Tibial nerve (tissue), 4 donors: ENCODE data around the gene ASIC2. TPM values are rescaled to one million over a fixed set of nuclear protein-coding genes. Genes with fewer than 3 reads are reported as not detected.

Experiments
- DNase-seq, 2 donors: peaks; one replicate each; pipeline ENCODE4 v3.0.0-alpha.2; 2019; ENCODE audit warnings: low spot score in 2 of 2
- H3K27ac ChIP-seq, 4 donors: fragments of 200-600 bp; sonication (generic) in 3 of 4; one replicate each; pipeline ENCODE4 v1.5.1; 2017 to 2019; ENCODE audit warnings: mild to moderate bottlenecking in 1 of 4
- H3K27me3 ChIP-seq, 2 donors: fragments of 200-600 bp; sonication (generic) in 1 of 2; one replicate each; pipeline versions ENCODE4 v1.5.1 to v1.6.0; 2017 to 2019
- H3K36me3 ChIP-seq, 3 donors: fragments of 200-600 bp; sonication (generic); one replicate each; pipeline ENCODE4 v1.5.1; 2018 to 2019
- H3K4me1 ChIP-seq, 4 donors: fragments of 200-600 bp; sonication (generic) in 3 of 4; one replicate each; pipeline ENCODE4 v1.5.1; 2017 to 2019
- H3K4me3 ChIP-seq, 4 donors: fragments of 200-600 bp; sonication (generic) in 3 of 4; one replicate each; pipeline ENCODE4 v1.5.1; 2017 to 2019; ENCODE audit warnings: mild to moderate bottlenecking in 1 of 4, moderate library complexity in 1 of 4
- H3K9me3 ChIP-seq, 4 donors: fragments of 200-600 bp; sonication (generic) in 3 of 4; one replicate each; pipeline ENCODE4 v1.5.1; 2017 to 2019
- CTCF ChIP-seq, 5 experiments: fragments of 200-600 bp in 3 of 5; fragments of 450-650 bp in 2 of 5; sonication (generic) in 3 of 5; IDR thresholded peaks; one replicate each; pipeline ENCODE4 v1.5.1; 2016 to 2019; ENCODE audit warnings: antibody characterized with exemption in 5 of 5, mild to moderate bottlenecking in 3 of 5, moderate library complexity in 2 of 5
- EP300 ChIP-seq, 2 donors: sonication (generic); formaldehyde crosslinking; IDR thresholded peaks; one replicate each; pipeline ENCODE4 v1.6.1; 2017; ENCODE audit warnings: antibody characterized with exemption in 2 of 2, mild to moderate bottlenecking in 1 of 2
- POLR2A ChIP-seq, 2 donors: fragments of 450-650 bp; IDR thresholded peaks; one replicate each; pipeline ENCODE4 v1.6.1; 2017; ENCODE audit warnings: antibody characterized with exemption in 2 of 2, mild to moderate bottlenecking in 2 of 2, moderate library complexity in 2 of 2
- WGBS, 2 donors: methylation state at CpG; one replicate each; pipeline ENCODE4 v1.1.5; 2018; 5-methylcytosine and 5-hydroxymethylcytosine counted together
- total RNA-seq, 4 donors: library from RNA; depleted of rRNA; stranded (reverse); fragments of >200 nt; gene quantifications; one replicate each; pipeline ENCODE4 v1.1.0, GENCODE V29; 2016

Gene ASIC2
- total RNA-seq, 4 donors from 2014 or later: 0.21 to 1.5 (median 0.50) TPM

- 70 to 77% methylated on average over 6 of the region's 6 CpGs for WGBS, 2 donors
These were observed 52.7 kb downstream of the ASIC2 start for GRCh38 chr17:33240362-33240761.

GRCh38 chr17:33239702-33240101 is 53.4 kb downstream of the ASIC2 start:
- H3K4me1 ChIP-seq: peaks cover 0 to 9% (median 0%) of the 10 kb centered on the region in 4 donors
- 82% methylated on average over 1 of the region's 1 CpG for WGBS, 2 donors
- no peak overlapping the region for H3K4me3 ChIP-seq
- no peaks in the 10 kb centered on the region for H3K36me3 ChIP-seq
- no peaks in the 10 kb centered on the region for H3K9me3 ChIP-seq
- no peaks in the 10 kb centered on the region for H3K27me3 ChIP-seq
- H3K27ac ChIP-seq: no peak overlapping the region
- DNase-seq: no peak
- TF ChIP-seq POLR2A (IDR thresholded peaks at IDR 0.05) (no peak), CTCF (IDR thresholded peaks at IDR 0.05) (no peak), EP300 (IDR thresholded peaks at IDR 0.05) (no peak)

More at GRCh38 chr17:33240362-33240761, 52.7 kb downstream of the ASIC2 start:
- H3K4me1 ChIP-seq: peaks cover 0 to 3% (median 0%) of the 10 kb centered on the region in 4 donors
- H3K27me3 ChIP-seq: no peaks in the 10 kb centered on the region
- TF ChIP-seq POLR2A (IDR thresholded peaks at IDR 0.05): no peak
- H3K27ac ChIP-seq: no peak overlapping the region
- no peaks in the 10 kb centered on the region for H3K36me3 ChIP-seq
- H3K4me3 ChIP-seq: no peak overlapping the region
- DNase-seq: no peak
- no peaks in the 10 kb centered on the region for H3K9me3 ChIP-seq

GRCh38 chr17:33234930-33235685 is 58.0 kb downstream of the ASIC2 start:
- peak; percentile 15 for DNase-seq
- Histone ChIP-seq H3K27ac (no peak overlapping the region), H3K4me1 (peaks cover 0 to 10% (median 0%) of the 10 kb centered on the region in 4 donors)

GRCh38 chr17:33234233-33234632 is 58.9 kb downstream of the ASIC2 start:
- Histone ChIP-seq H3K27me3 (no peaks in the 10 kb centered on the region), H3K9me3 (no peaks in the 10 kb centered on the region), H3K4me3 (no peak overlapping the region), H3K4me1 (peaks cover 0 to 10% (median 0%) of the 10 kb centered on the region in 4 donors), H3K27ac (no peak overlapping the region), H3K36me3 (no peaks in the 10 kb centered on the region)
- WGBS, 2 donors: 77 to 81% methylated on average over 4 of the region's 4 CpGs
- TF ChIP-seq CTCF (IDR thresholded peaks at IDR 0.05): no peak
- TF ChIP-seq POLR2A (IDR thresholded peaks at IDR 0.05): no peak
- no peak for DNase-seq

More at GRCh38 chr17:33234930-33235685, 58.0 kb downstream of the ASIC2 start:
- TF ChIP-seq EP300 (IDR thresholded peaks at IDR 0.05) (no peak), POLR2A (IDR thresholded peaks at IDR 0.05) (no peak), CTCF (IDR thresholded peaks at IDR 0.05) (no peak)
- H3K27me3 ChIP-seq: no peaks in the 10 kb centered on the region
- H3K36me3 ChIP-seq: no peaks in the 10 kb centered on the region
- no peaks in the 10 kb centered on the region for H3K9me3 ChIP-seq
- H3K4me3 ChIP-seq: no peak overlapping the region
- 62 to 64% methylated on average over 6 of the region's 6 CpGs for WGBS, 2 donors

- H3K27me3 ChIP-seq: no peaks in the 10 kb centered on the region
- WGBS, 2 donors: 57 to 68% methylated on average over 5 of the region's 5 CpGs
- H3K36me3 ChIP-seq: no peaks in the 10 kb centered on the region
- DNase-seq: no peak
- peaks cover 0 to 10% (median 0%) of the 10 kb centered on the region in 4 donors for H3K4me1 ChIP-seq
- H3K4me3 ChIP-seq: no peak overlapping the region
- H3K9me3 ChIP-seq: no peaks in the 10 kb centered on the region
- TF ChIP-seq EP300 (IDR thresholded peaks at IDR 0.05) (no peak), POLR2A (IDR thresholded peaks at IDR 0.05) (no peak), CTCF (IDR thresholded peaks at IDR 0.05) (no peak)
- no peak overlapping the region for H3K27ac ChIP-seq
These were observed 59.3 kb downstream of the ASIC2 start for GRCh38 chr17:33233811-33234177.
